ENCODE data around the gene SLC13A3.

Gene SLC13A3

DNA sequence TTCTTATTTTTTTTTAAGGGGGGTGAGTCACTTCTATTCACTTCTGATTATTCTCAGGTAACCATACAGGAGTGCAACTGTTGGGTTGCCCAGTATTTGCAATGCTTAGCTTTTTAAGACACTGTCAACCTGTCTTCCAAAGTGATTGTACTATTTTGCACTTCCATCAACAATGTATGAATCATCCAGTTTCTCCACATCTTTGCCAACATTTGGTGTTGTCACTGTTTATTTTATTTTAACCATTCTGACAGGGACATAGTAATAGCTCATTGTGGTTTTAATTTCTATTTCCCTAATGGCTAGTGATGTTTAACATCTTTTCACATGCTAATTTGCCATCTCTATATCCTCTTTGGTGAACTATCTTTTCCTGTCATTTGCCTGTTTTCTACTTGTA lies 1.4 kb upstream of the SLC13A3 start:
- ATAC-seq (replicated peaks) (no peak), DNase-seq (no peak)
- Mint-ChIP-seq H3K4me3 (no peak overlapping the region), H3K4me1 (peaks cover 3 to 4% of the 10 kb centered on the region in 2 donors), H3K27ac (no peak overlapping the region), H3K27me3 (peaks cover 38 to 42% of the 10 kb centered on the region in 2 donors), H3K9me3 (no peaks in the 10 kb centered on the region), H3K36me3 (peaks cover 0 to 4% of the 10 kb centered on the region in 2 donors)

DNA sequence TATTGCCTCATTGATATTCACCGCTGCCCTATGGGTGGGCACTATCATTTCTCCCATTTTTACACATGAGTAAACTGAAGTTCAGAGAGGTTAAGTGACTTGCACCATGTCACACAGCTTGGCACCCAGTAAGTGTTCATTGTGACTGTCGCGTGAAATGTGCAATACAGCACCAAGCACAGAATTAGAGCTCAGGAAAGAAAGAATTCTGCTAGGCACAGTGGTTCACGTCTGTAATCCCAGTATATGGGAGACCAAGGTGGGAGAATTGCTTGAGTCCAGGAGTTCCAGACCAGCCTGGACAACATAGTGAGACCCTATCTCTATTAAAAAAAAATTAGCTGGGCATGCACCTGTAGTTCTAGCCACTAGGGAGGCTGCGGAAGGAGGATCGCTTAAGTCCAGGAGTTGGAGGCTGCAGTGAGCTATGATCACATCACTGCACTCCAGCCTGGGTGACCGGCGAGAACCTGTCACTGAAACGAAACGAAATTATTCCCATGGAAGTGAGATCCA lies 626 bp downstream of the SLC13A3 start:
- H3K4me3 Mint-ChIP-seq, result no peak overlapping the region
- no peak for ATAC-seq (replicated peaks)
- peaks cover 0 to 4% of the 10 kb centered on the region in 2 donors for H3K36me3 Mint-ChIP-seq
- no peak for DNase-seq
- no peaks in the 10 kb centered on the region for H3K9me3 Mint-ChIP-seq
- no peak overlapping the region for H3K27ac Mint-ChIP-seq
- peaks cover 38 to 42% of the 10 kb centered on the region in 2 donors for H3K27me3 Mint-ChIP-seq
- peaks cover 3 to 4% of the 10 kb centered on the region in 2 donors for H3K4me1 Mint-ChIP-seq

DNA sequence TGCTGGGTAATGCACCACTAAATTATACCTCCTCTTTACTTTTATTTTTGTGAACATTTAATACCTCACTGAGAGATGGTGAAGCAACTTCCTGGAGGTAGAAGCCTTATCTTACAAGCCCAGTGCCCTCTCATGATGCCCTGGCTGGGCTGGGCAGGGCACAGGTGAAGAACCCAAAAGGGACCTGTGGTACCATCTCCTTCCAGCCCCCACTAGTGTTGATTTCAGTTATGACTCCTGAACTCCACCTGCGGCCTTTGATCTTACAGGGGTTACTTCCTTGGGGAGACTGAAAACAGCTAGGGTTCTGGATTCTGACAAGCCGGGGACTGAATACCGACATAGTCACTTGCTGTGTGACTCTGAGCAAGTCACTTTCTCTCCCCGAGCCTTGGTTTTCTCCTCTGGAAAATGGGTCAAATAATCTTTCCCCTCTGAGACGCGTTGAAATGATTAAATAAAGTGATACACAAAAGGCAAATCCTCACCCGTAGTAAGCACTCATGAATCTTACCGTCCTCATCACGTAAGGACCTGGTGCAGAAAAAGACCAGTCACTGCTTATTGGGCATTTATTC lies 1.2 kb downstream of the SLC13A3 start:
- peaks cover 3 to 4% of the 10 kb centered on the region in 2 donors for H3K4me1 Mint-ChIP-seq
- H3K27me3 Mint-ChIP-seq, result peaks cover 40 to 42% of the 10 kb centered on the region in 2 donors
- ATAC-seq (replicated peaks) (no peak), DNase-seq (no peak)
- H3K36me3 Mint-ChIP-seq, result peaks cover 0 to 4% of the 10 kb centered on the region in 2 donors
- H3K9me3 Mint-ChIP-seq, result no peaks in the 10 kb centered on the region
- no peak overlapping the region for H3K4me3 Mint-ChIP-seq
- no peak overlapping the region for H3K27ac Mint-ChIP-seq

DNA sequence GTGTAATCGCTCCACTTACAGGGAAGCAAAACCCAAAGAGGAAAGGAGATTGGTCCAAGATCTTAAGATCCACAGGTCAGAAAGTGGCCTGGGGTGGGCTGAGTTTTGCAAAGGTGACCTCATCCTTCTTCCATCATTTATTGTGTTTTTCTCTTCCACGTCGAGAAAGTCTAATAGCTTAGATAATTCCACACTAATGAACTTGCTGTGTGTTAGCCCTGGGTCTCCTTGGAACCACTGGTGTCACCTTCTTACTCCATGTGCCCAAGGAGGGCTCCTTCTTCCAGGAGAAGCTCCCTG lies 1.7 kb downstream of the SLC13A3 start:
- ATAC-seq (replicated peaks) (no peak), DNase-seq (no peak)
- Mint-ChIP-seq H3K36me3 (peaks cover 0 to 4% of the 10 kb centered on the region in 2 donors), H3K4me1 (peaks cover 3 to 4% of the 10 kb centered on the region in 2 donors), H3K27me3 (peaks cover 41 to 42% of the 10 kb centered on the region in 2 donors), H3K4me3 (no peak overlapping the region), H3K9me3 (no peaks in the 10 kb centered on the region), H3K27ac (no peak overlapping the region)

DNA sequence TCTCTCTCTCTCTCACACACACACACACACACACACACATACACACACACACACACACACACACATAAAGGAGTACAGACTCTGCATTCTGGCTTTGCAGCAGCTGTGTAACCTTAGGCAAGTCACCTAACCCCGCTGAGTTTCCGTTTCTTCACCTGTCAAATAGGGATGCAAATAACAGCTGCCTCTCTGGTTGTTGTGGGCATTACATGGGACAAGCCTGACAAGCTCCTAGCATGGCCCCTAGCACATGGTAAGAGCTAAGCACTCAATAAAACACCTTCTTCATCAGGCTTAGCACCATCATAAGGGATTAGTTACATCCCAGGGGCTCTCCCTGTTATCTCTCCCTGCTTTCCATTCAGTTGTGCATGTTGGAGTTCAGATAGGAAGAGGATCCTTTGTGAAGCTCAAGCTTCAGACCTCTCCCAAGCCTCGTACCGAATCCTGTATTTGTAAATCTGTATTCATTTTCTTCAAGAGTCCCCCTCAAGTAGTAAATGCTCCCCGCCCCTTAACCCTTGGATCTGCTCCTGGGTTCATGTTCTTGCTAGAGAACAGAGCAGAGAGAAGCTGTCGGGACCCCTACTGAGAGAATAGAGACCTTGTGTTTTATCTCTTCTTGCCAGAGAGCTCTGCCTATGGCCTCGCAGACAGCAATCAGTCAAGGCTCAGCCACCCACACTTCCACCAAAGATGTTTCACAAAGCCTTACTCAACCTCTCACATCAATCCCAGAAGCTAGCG lies 2.2 kb downstream of the SLC13A3 start:
- no peak overlapping the region for H3K27ac Mint-ChIP-seq
- DNase-seq (no peak), ATAC-seq (replicated peaks) (no peak)
- peaks cover 3 to 4% of the 10 kb centered on the region in 2 donors for H3K4me1 Mint-ChIP-seq
- peaks cover 0 to 4% of the 10 kb centered on the region in 2 donors for H3K36me3 Mint-ChIP-seq
- H3K4me3 Mint-ChIP-seq, result no peak overlapping the region
- peaks cover 36 to 42% of the 10 kb centered on the region in 2 donors for H3K27me3 Mint-ChIP-seq
- no peaks in the 10 kb centered on the region for H3K9me3 Mint-ChIP-seq

DNA sequence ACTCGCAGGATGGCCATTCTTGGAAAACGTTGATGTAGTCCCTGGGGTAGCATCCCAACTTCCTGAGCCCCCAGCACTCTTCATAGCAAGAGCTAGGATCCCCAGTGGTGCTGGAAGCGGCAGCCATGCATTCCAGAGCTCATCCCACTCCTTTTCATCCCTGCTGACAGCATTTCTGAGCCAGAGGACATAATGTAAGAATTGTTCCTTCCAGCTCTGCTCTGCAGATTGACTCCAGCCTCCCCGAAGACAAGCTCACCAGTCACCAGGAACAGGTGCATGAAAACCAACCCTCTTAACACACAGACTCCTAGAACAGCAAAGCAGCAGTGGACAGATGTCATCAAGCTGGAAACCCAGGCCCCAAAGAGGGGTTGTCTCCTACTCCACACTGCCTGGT lies 3.8 kb downstream of the SLC13A3 start:
- DNase-seq (no peak), ATAC-seq (replicated peaks) (no peak)
- Mint-ChIP-seq H3K27ac (no peak overlapping the region), H3K9me3 (no peaks in the 10 kb centered on the region), H3K27me3 (peaks cover 37 to 42% of the 10 kb centered on the region in 2 donors), H3K36me3 (peaks cover 0 to 4% of the 10 kb centered on the region in 2 donors), H3K4me3 (no peak overlapping the region), H3K4me1 (peaks cover 3 to 4% of the 10 kb centered on the region in 2 donors)

DNA sequence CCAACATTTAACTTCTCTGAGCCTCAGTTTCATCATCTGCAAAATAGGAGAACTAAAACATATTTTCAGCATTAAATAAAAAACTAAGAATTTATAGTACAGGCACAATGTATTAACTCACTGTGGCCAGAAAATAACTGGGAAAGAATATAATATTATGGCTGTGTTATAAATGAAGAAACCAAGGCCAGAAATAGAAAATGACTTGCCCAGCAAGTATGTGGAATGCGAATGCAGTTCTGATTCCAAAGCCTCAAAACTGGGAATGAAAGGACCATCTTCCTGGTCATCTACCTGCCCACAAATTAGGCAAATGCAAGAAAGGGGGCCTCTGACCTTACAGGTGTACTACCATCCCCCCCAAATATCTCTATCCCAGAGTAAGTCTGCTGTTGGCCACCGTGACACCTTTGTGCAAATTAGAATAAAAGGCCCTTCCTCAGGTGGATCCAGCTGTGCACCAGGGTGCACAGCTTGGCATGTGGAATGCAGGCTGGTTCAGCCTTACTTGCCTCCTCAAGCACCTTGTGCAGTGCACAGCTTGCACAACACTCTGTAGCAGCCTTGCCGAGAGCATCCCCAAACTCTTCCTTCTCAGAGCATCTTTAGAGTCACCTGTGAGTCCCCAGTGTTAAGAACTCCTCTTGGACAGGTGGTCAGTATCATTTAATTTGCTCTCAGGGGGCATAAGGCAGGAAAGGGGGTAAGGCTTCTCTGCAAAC lies 4.4 kb downstream of the SLC13A3 start:
- peaks cover 0 to 4% of the 10 kb centered on the region in 2 donors for H3K36me3 Mint-ChIP-seq
- DNase-seq, result no peak
- no peak overlapping the region for H3K4me3 Mint-ChIP-seq
- H3K9me3 Mint-ChIP-seq, result no peaks in the 10 kb centered on the region
- peaks cover 3 to 4% of the 10 kb centered on the region in 2 donors for H3K4me1 Mint-ChIP-seq
- no peak overlapping the region for H3K27ac Mint-ChIP-seq
- H3K27me3 Mint-ChIP-seq, result peaks cover 38 to 45% of the 10 kb centered on the region in 2 donors
- no peak for ATAC-seq (replicated peaks)

DNA sequence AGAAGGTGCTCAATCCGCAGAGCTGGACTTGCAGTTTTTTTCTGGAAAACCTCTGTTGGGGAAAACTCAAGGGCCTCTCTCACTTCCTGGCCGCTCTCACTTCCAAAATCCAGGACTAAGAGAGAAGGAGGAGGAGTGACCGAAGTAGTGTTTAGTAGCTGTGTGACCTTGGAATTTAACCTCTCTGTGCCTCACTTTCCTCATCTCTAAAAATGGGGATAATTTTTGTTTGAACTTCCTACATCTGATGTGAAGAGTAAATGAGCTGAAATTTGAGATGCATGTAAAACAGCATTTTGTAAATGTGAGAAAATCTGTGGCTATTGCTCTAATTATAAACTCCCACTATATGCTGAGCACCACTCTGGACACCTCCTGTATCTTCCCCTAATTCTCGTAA lies 5.1 kb downstream of the SLC13A3 start:
- Mint-ChIP-seq H3K4me1 (peaks cover 3 to 4% of the 10 kb centered on the region in 2 donors), H3K27me3 (peaks cover 40 to 47% of the 10 kb centered on the region in 2 donors), H3K36me3 (peaks cover 0 to 4% of the 10 kb centered on the region in 2 donors), H3K27ac (no peak overlapping the region), H3K9me3 (no peaks in the 10 kb centered on the region), H3K4me3 (no peak overlapping the region)
- DNase-seq, result no peak
- ATAC-seq (replicated peaks), result no peak

DNA sequence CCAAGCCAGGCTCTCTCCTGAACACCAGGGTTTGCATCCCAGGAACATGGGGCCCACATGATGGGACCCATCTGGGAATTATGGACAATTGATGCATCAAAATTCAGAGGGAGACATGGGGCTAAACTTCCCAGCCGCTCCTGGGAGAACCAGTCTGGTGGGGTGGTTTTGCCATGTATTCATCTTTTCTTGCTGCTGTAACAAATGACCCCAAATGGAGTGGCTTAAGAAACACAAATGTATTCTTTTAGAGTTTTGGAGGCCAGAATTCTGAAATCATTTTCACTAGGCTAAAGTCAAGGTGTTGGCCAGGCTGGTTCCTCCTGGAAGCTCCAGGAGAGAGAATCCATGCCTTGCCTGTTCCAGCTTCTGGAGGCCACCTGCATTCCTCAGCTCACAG lies 6.5 kb downstream of the SLC13A3 start:
- peaks cover 32 to 39% of the 10 kb centered on the region in 2 donors for H3K27me3 Mint-ChIP-seq

DNA sequence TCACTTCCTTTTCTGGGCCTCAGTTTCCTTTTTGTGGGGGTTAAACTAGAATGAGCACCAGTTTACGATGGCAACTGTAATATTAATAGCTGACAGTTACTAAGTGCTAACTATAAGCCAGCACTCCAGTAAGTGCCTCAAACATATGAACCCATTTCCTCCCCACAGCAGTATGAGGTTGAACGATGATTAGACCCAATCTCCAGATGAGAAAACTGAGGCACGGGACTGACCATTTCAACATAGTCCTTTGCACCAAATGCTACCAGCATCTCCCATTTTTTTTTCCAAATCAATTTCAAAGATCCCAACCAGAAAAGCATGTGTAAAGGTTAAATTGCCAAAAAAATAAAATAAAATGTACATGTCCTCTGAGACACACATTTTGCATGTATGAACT lies 7.1 kb downstream of the SLC13A3 start:
- Mint-ChIP-seq H3K4me1 (no peaks in the 10 kb centered on the region), H3K4me3 (no peak overlapping the region), H3K9me3 (no peaks in the 10 kb centered on the region), H3K27me3 (peaks cover 27 to 39% of the 10 kb centered on the region in 2 donors), H3K27ac (no peak overlapping the region), H3K36me3 (no peaks in the 10 kb centered on the region)
- DNase-seq (no peak), ATAC-seq (replicated peaks) (no peak)

More for the DNA sequence above, 6.5 kb downstream of the SLC13A3 start:
- no peaks in the 10 kb centered on the region for H3K4me1 Mint-ChIP-seq
- DNase-seq, result no peak
- H3K4me3 Mint-ChIP-seq, result no peak overlapping the region
- H3K9me3 Mint-ChIP-seq, result no peaks in the 10 kb centered on the region
- H3K27ac Mint-ChIP-seq, result no peak overlapping the region
- H3K36me3 Mint-ChIP-seq, result no peaks in the 10 kb centered on the region
- ATAC-seq (replicated peaks), result no peak

DNA sequence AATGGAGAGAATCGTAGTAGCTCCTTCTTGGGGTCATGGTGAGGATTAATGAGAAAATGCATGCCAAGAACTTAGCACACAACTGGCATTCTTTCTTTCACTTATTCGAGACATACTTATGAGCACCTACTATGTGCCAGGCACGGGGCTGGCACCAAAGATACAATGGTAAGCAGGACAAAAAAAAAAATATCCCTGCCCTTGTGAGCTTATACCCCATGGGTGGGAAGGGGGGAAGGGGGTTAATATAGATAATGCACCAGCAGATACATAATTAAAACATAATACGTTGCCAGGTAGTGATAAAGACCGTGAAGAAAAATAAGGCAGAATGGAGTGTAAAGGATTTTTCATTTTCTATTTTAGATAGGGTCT lies 8.3 kb downstream of the SLC13A3 start:
- no peaks in the 10 kb centered on the region for H3K4me1 Mint-ChIP-seq
- no peak overlapping the region for H3K27ac Mint-ChIP-seq
- DNase-seq (no peak), ATAC-seq (replicated peaks) (no peak)
- H3K36me3 Mint-ChIP-seq, result no peaks in the 10 kb centered on the region
- no peak overlapping the region for H3K4me3 Mint-ChIP-seq
- H3K27me3 Mint-ChIP-seq, result peaks cover 23 to 34% of the 10 kb centered on the region in 2 donors
- no peaks in the 10 kb centered on the region for H3K9me3 Mint-ChIP-seq

DNA sequence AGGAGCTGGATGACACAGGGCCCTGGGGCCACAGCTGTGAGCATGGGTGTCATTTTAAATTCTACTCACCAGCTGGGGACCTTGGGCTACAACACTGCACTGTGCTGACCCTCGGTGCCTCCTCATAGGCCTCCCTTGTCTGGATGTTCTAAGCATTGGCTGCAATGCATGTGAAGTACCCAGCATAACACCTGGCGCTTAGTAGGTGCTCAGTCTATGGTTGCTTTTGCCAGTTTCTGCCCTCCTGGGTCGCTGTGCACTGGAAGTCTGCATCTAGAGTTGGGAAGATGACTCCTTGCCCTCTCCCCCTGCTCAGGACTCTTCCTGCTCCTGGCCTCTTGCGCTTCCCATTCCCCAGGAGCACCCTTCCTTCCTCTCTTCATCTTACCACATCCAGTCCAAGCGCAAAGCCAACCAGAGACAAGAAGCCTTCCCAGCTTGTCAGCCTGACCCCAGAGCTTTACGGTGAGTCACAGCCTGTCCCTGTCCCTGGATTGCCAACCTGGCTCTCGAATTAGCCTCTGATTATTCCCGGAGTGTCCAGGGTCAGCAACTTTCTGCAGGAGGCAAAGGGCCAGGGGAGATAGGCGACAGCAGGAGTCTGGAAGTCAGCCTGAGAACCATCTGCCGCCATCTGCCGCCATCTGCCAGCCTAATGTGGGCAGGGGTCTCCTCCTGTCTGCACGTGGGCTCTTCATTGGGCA lies 8.8 kb downstream of the SLC13A3 start:
- no peaks in the 10 kb centered on the region for H3K9me3 Mint-ChIP-seq
- H3K4me3 Mint-ChIP-seq, result no peak overlapping the region
- no peaks in the 10 kb centered on the region for H3K4me1 Mint-ChIP-seq
- H3K36me3 Mint-ChIP-seq, result no peaks in the 10 kb centered on the region
- DNase-seq (no peak), ATAC-seq (replicated peaks) (no peak)
- no peak overlapping the region for H3K27ac Mint-ChIP-seq
- peaks cover 23 to 39% of the 10 kb centered on the region in 2 donors for H3K27me3 Mint-ChIP-seq

DNA sequence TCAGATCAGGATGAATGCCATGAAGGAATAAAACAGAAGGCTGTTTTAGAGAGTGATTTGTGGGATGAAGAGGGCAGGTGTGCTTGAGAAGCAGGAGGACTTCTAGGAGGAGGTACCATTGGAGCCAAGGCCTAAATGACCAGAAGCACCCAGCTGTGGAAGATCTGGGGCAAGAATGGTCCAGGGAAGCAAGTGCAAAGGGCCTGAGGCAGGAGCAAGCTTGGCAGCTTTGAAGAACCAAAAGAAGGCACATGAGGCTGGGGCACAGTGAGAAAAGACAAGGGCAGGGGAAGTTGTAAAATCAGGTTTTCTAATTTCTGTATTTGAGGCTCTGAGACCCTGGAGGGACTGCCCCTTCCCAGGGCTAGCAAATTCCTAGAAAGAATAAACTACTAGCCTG lies 9.8 kb downstream of the SLC13A3 start:
- DNase-seq (no peak), ATAC-seq (replicated peaks) (no peak)
- Mint-ChIP-seq H3K27ac (no peak overlapping the region), H3K4me1 (no peaks in the 10 kb centered on the region), H3K27me3 (peaks cover 23 to 40% of the 10 kb centered on the region in 2 donors), H3K36me3 (no peaks in the 10 kb centered on the region), H3K4me3 (no peak overlapping the region), H3K9me3 (no peaks in the 10 kb centered on the region)

All from stimulated activated naive B cell treated with anti-CD40 and anti-IgM and Interleukin-4, amounts not matched to agents 10 μg/mL and 1 μg/mL and 100 μg/mL, for 72 hours (primary cell).